HS-5 (cell line): ENCODE data around the gene NRP2.

ENCODE experiments used
- DNase-seq: peaks from one replicate; pipeline ENCODE4 v3.0.0-alpha.2; 2012; ENCODE audit warnings: low read depth

NRP2 gene

GRCh38 chr2:205708231-205708631, 25.9 kb downstream of the NRP2 start:
- DNase-seq = no peak

- no peak for DNase-seq
Measured at GRCh38 chr2:205709319-205709718, 27.0 kb downstream of the NRP2 start.

GRCh38 chr2:205712508-205712907, 30.2 kb downstream of the NRP2 start:
- DNase-seq = peak; percentile 28

GRCh38 chr2:205713086-205713485, 30.8 kb downstream of the NRP2 start:
- DNase-seq = no peak

GRCh38 chr2:205714058-205714776, 31.9 kb downstream of the NRP2 start:
- DNase-seq = no peak

GRCh38 chr2:205714789-205715720, 32.8 kb downstream of the NRP2 start:
- no peak for DNase-seq

GRCh38 chr2:205715831-205716525, 33.7 kb downstream of the NRP2 start:
- no peak for DNase-seq

GRCh38 chr2:205717175-205717846, 35.0 kb downstream of the NRP2 start:
- DNase-seq = no peak

- no peak for DNase-seq
Measured at GRCh38 chr2:205717999-205718398, 35.7 kb downstream of the NRP2 start.

GRCh38 chr2:205719847-205720246, 37.5 kb downstream of the NRP2 start:
- no peak for DNase-seq

GRCh38 chr2:205720451-205720902, 38.2 kb downstream of the NRP2 start:
- DNase-seq = no peak

- DNase-seq = no peak
Measured at GRCh38 chr2:205721057-205721449, 38.8 kb downstream of the NRP2 start.

- DNase-seq = no peak
Measured at GRCh38 chr2:205722283-205722918, 40.1 kb downstream of the NRP2 start.

GRCh38 chr2:205723179-205723578, 40.9 kb downstream of the NRP2 start:
- no peak for DNase-seq

- no peak for DNase-seq
Measured at GRCh38 chr2:205725059-205725458, 42.8 kb downstream of the NRP2 start.

GRCh38 chr2:205726506-205726905, 44.2 kb downstream of the NRP2 start:
- no peak for DNase-seq

GRCh38 chr2:205727174-205727573, 44.9 kb downstream of the NRP2 start:
- no peak for DNase-seq

- no peak for DNase-seq
Measured at GRCh38 chr2:205728366-205728765, 46.1 kb downstream of the NRP2 start.

GRCh38 chr2:205730191-205730590, 47.9 kb downstream of the NRP2 start:
- no peak for DNase-seq

GRCh38 chr2:205730701-205731582, 48.6 kb downstream of the NRP2 start:
- DNase-seq = no peak
